IPS-18a (cell line): ENCODE measurements around the gene ZFP90.
"Not testable (repeated sequence)": the region's sequence is repeated elsewhere in the genome, so short reads cannot be mapped to it uniquely, and the experiment has no call there.

ENCODE experiments used
- H3K27ac ChIP-seq: one replicate; pipeline ENCODE4 v1.5.1; 2013; ENCODE audit warnings: low read length
- H3K27me3 ChIP-seq: one replicate; pipeline ENCODE4 v1.6.1; 2013; ENCODE audit warnings: mild to moderate bottlenecking, low read length; ENCODE audit not compliant: control insufficient read depth, insufficient read depth
- H3K36me3 ChIP-seq: one replicate; pipeline ENCODE4 v1.6.1; 2013; ENCODE audit warnings: low read depth, low read length; ENCODE audit not compliant: control insufficient read depth
- H3K4me1 ChIP-seq: one replicate; pipeline ENCODE4 v1.6.1; 2013; ENCODE audit warnings: low read depth, low read length; ENCODE audit not compliant: control insufficient read depth
- H3K4me3 ChIP-seq: one replicate; pipeline ENCODE4 v1.5.1; 2013; ENCODE audit warnings: low read length
- H3K9ac ChIP-seq: one replicate; pipeline ENCODE4 v1.6.1; 2013; ENCODE audit warnings: mild to moderate bottlenecking, low read length, moderate library complexity
- H3K9me3 ChIP-seq: one replicate; pipeline ENCODE4 v1.6.1; 2013; ENCODE audit warnings: low read depth, low read length; ENCODE audit not compliant: control insufficient read depth

The ZFP90 gene

DNA sequence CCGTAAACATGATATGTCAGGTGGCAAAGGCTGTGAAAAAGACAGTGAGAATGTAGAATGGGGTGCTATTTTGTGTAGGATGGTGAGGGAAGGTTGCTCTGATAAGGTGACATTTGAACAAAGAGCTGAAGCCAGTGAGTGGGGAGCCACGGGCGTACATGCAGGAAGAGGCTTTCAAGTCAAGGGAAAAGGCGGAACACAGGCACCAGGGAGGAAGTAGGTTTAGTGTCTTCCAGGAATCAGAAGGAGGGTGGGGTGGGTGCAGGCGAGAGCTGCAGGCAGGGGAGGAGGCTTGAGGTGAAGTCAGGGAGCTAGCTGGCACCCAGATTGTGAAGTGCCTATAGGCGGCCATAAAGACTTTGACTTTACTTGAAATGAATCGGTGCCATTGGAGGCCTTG lies 14.1 kb downstream of the ZFP90 start:
- no peaks in the 10 kb centered on the region for H3K27me3 ChIP-seq
- no peak overlapping the region for H3K9ac ChIP-seq
- H3K27ac ChIP-seq: no peak overlapping the region
- no peak overlapping the region for H3K4me3 ChIP-seq
- no peaks in the 10 kb centered on the region for H3K4me1 ChIP-seq
- H3K36me3 ChIP-seq: peaks cover 12% of the 10 kb centered on the region
- H3K9me3 ChIP-seq: peaks cover 4% of the 10 kb centered on the region

DNA sequence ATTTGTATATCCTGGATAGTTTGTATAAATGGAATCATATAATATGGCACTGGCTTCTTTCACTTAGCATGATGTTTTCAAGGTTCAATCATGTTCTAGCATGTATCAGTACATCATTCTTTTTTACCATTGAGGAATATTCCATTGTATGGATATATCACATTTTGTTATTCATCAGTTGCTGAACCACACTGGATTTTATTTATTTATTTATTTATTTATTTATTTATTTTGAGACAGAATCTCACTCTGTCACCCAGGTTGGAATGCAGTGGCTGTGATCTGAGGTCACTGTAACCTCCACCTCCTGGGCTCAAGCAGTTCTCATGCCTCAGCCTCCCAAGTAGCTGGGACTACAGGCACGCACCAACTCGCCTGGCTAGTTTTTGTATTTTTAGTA lies 21.2 kb downstream of the ZFP90 start:
- not testable (repeated sequence) for H3K4me1 ChIP-seq, H3K27ac ChIP-seq, H3K9ac ChIP-seq, H3K4me3 ChIP-seq, H3K27me3 ChIP-seq
- Histone ChIP-seq H3K9me3 (peaks cover 55% of the 10 kb centered on the region), H3K36me3 (peaks cover 50% of the 10 kb centered on the region)

DNA sequence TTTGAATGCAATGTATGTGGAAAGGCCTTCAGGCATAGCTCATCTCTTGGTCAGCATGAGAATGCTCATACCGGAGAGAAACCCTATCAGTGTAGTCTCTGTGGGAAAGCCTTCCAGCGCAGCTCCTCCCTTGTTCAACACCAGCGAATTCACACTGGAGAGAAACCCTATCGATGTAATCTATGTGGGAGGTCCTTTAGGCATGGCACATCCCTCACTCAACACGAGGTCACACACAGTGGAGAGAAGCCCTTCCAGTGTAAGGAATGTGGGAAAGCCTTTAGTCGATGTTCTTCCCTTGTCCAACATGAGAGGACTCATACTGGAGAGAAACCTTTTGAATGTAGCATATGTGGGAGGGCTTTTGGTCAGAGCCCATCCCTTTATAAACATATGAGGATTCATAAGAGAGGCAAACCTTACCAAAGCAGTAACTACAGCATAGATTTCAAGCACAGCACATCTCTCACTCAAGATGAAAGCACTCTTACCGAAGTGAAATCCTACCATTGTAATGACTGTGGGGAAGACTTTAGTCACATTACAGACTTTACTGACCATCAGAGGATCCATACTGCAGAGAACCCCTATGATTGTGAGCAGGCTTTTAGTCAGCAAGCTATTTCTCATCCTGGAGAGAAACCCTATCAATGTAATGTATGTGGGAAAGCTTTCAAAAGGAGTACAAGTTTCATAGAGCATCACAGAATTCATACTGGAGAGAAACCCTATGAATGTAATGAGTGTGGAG lies 24.7 kb downstream of the ZFP90 start:
- peaks cover 43% of the 10 kb centered on the region for H3K36me3 ChIP-seq
- H3K9me3 ChIP-seq: peaks cover 86% of the 10 kb centered on the region
- H3K27me3 ChIP-seq: no peaks in the 10 kb centered on the region
- no peaks in the 10 kb centered on the region for H3K4me1 ChIP-seq
- no peak overlapping the region for H3K9ac ChIP-seq
- H3K4me3 ChIP-seq: no peak overlapping the region
- no peak overlapping the region for H3K27ac ChIP-seq

DNA sequence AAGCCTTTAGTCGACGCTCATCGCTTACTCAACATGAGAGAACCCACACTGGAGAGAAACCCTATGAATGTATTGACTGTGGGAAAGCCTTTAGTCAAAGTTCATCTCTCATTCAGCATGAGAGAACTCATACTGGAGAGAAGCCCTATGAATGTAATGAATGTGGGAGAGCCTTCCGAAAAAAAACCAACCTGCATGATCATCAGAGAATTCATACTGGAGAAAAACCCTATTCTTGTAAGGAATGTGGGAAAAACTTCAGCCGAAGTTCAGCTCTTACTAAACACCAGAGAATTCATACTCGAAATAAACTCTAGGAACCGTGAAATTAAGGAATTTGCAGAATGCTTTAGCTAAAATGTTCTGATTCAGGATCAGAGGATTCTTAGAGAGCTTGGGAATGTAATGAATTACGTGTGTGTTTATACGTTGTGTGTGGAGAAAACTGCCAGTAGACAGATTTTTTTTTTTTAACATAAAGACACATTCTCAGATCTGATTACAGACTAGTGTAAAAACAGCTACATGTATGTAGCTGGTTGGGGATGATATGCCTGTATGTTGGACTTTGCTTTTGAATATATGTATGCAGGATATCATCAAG lies 25.4 kb downstream of the ZFP90 start:
- Histone ChIP-seq H3K9me3 (peaks cover 83% of the 10 kb centered on the region), H3K4me1 (no peaks in the 10 kb centered on the region), H3K9ac (no peak overlapping the region), H3K4me3 (no peak overlapping the region), H3K27me3 (no peaks in the 10 kb centered on the region), H3K27ac (no peak overlapping the region), H3K36me3 (peaks cover 39% of the 10 kb centered on the region)

DNA sequence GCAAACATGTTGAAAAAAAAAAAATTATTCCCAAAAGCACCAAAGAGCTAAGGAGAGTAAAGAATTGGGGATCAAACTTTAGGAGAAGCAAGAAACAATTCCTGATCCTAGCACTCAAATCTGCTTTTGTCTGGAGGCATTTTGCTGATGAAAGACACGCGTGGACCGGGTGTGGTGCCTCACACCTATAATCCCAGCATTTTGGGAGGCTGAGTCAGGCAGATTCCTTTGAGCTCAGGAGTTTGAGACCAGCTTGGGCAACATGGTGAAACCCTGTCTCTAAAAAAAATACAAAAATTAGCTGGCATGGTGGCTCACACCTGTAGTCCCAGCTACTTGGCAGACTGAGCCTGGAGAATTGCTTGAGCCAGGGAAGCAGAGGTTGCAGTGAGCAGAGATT lies 35.4 kb downstream of the ZFP90 start:
- peaks cover 27% of the 10 kb centered on the region for H3K9me3 ChIP-seq
- no peak overlapping the region for H3K4me3 ChIP-seq
- no peaks in the 10 kb centered on the region for H3K27me3 ChIP-seq
- H3K27ac ChIP-seq: no peak overlapping the region
- no peak overlapping the region for H3K9ac ChIP-seq
- no peaks in the 10 kb centered on the region for H3K36me3 ChIP-seq
- H3K4me1 ChIP-seq: no peaks in the 10 kb centered on the region

DNA sequence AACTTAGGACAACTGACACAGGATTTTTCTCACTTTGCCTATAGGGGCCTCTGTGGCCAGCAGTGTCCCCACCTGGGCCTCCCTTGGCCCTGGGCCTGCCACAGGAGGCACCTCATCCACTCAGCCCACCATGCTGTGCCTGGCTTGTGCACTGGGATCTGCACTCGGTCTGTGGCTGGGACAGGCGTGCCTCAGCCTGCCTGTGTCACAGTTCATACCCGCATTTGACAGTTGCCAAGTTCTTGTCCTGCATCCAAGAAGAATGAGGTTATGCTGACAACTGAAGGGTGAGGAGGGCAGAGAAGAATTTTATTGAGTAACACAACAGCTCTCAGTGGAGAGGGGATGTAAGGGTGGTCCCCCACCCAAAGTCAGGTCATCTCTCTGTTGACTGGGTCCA lies 36.0 kb downstream of the ZFP90 start:
- Histone ChIP-seq H3K9ac (no peak overlapping the region), H3K27ac (no peak overlapping the region), H3K4me3 (no peak overlapping the region), H3K36me3 (no peaks in the 10 kb centered on the region), H3K27me3 (no peaks in the 10 kb centered on the region), H3K4me1 (no peaks in the 10 kb centered on the region), H3K9me3 (peaks cover 24% of the 10 kb centered on the region)

DNA sequence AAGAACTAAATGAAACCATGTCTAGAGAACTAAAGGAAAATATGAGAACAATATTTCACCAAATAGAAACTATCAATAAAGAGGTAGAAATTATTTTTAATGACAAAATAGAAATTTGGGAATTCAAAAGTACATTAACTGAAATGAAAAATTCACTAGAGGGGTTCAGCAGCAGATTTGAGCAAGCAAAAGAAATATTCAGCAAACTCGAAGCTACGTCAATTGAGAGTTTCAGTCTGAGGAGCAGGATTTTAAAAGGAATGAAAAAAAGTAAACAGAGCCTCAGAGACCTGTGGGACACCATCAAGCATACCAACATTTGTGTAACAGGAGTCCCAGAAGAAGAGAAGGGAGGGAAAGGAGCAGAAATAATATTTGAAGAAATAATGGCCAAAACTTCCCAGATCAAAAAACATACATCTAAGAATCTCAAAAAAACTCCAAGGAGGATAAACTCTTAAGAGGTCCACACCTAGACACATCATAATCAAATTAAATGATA lies 38.3 kb downstream of the ZFP90 start:
- Histone ChIP-seq H3K27me3 (no peaks in the 10 kb centered on the region), H3K27ac (no peak overlapping the region), H3K9me3 (peaks cover 14% of the 10 kb centered on the region), H3K4me1 (no peaks in the 10 kb centered on the region), H3K36me3 (no peaks in the 10 kb centered on the region), H3K4me3 (no peak overlapping the region), H3K9ac (no peak overlapping the region)

DNA sequence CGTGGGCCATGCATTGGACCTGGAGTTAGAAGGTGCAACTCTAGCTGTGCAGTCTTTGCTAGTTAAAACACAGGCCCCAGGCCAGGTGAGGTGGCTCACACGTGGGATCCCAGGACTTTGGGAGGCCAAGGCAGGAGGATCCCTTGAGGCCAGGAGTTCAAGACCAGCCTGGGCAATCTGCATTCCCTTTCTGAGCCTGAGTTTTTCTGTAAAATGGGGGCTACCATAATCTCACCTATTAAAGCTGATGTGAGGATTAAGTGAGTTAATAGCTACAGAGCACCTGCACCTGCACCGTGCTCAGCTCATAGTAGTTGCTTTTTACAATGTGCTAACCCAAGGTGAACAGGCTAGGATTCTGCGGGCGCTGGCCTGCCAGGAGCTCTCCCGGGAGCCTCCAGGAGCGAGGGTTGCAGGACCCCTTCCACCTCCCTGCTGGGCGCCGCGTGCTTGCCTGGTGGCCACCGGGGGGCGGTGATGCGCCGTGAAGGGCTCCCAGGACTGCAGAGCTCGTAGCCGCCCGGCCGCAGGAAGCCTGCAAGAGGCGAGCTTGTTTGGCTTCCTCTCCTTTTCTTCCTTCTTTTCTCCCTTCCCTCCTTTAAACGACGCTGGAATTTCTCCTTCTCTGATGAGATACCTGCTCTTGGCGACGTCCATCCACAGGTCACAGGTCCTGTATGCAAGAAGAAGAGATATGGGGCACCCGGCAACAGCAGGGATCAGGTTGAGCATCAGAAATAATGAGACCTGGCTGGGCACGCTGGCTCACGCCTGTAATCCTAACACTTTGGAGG lies 51.3 kb downstream of the ZFP90 start:
- H3K4me3 ChIP-seq: no peak overlapping the region
- H3K27ac ChIP-seq: no peak overlapping the region
- H3K4me1 ChIP-seq: peaks cover 4% of the 10 kb centered on the region
- no peak overlapping the region for H3K9ac ChIP-seq
- no peaks in the 10 kb centered on the region for H3K36me3 ChIP-seq
- no peaks in the 10 kb centered on the region for H3K9me3 ChIP-seq
- H3K27me3 ChIP-seq: no peaks in the 10 kb centered on the region

DNA sequence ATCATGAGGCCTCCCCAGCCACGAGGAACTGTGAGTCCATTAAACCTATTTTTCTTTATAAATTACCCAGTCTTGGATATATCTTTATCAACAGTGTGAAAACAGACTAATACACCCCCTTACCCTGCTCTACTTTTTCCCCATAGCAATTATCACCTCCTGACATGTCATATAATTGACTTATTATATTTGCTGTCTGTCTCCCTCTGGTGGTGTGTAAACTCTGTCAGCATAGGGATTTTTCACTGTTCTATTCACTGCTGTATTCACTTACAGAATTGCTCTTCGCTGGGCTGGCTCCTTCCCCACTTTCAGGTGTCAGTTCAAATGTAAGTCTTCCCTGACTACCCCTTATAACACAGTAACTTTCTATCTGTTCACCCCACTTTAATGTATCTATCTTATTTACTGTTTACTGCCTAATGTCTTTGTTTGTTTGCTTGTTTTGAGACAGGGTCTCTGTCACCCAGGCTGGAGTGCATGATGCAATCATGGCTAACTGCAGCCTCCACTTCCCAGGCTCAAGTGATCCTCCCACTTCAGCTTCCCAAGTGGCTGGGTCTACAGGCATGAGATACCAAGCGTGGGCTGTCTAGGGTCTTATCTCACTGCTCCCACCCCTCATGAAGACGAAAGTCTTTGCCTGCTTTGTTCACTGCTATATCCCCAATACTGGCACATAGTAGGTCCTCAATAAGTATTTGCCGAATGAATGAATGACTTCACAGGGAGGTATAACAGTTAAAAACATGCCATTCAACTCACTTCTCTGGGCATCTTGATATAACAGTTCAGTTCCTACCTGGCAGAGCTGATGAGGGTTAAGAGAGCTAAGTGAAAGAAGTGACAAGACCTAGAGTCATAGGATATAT lies 53.6 kb downstream of the ZFP90 start:
- Histone ChIP-seq H3K9me3 (no peaks in the 10 kb centered on the region), H3K4me3 (no peak overlapping the region), H3K27me3 (no peaks in the 10 kb centered on the region), H3K9ac (no peak overlapping the region), H3K4me1 (peaks cover 4% of the 10 kb centered on the region), H3K36me3 (no peaks in the 10 kb centered on the region), H3K27ac (no peak overlapping the region)

DNA sequence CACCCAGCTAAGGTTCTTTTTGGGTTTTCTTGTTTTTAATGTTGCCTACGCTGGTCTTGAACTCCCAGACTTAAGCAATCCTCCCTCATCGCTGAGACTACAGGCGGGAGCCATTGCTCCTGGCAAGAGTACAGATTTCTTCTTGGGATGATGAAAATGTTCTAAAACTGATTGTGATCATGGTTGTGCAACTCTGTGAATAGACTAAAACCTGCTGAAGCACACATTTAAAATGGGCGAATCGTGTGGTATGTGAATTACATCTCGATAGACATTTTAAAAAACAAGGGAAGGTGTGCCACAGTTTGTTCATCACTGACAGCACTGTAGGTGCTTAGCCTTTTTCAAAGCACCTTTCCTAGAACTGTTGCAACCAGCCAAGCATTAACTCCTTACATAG lies 57.2 kb downstream of the ZFP90 start:
- Histone ChIP-seq H3K9ac (no peak overlapping the region), H3K9me3 (no peaks in the 10 kb centered on the region), H3K36me3 (no peaks in the 10 kb centered on the region), H3K4me3 (no peak overlapping the region), H3K4me1 (no peaks in the 10 kb centered on the region), H3K27me3 (no peaks in the 10 kb centered on the region), H3K27ac (no peak overlapping the region)

DNA sequence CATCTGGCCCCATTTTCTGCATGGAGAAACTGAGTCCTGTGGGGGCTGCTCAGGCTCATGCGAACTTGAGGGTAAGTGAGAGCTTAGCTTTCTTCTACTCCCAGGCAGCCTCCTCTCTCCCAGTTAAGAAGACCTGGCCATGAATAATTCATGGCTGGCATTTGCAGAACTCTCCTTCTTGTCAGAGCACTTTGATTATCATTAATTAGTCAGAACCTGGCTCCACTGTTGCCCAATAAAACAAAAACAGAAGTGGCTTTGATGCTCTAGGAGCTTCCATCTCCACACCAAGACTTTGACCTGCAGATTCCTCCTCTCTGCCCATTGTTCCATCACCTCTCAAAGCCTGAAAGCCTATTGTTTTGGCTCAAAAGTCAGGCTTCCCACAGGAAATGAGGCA lies 60.5 kb downstream of the ZFP90 start:
- no peaks in the 10 kb centered on the region for H3K27me3 ChIP-seq
- H3K36me3 ChIP-seq: no peaks in the 10 kb centered on the region
- no peak overlapping the region for H3K27ac ChIP-seq
- H3K9ac ChIP-seq: no peak overlapping the region
- no peaks in the 10 kb centered on the region for H3K4me1 ChIP-seq
- H3K4me3 ChIP-seq: no peak overlapping the region
- H3K9me3 ChIP-seq: no peaks in the 10 kb centered on the region
